Neuronal stem cell (in vitro differentiated cells): Measurements from ENCODE around the gene SORCS2.

Source experiments
- DNase-seq: peaks from one replicate; pipeline ENCODE4 v3.0.0-alpha.2; 2013; ENCODE audit warnings: low spot score
- H2AFZ ChIP-seq: one replicate; pipeline ENCODE4 v1.6.1; 2013; ENCODE audit warnings: mild to moderate bottlenecking, low read length, inconsistent platforms
- H2AK5ac ChIP-seq: 2 replicates; pipeline ENCODE4 v1.6.1; 2013; ENCODE audit warnings: low read depth, mild to moderate bottlenecking, inconsistent platforms, low read length, moderate library complexity, mixed read lengths
- H2BK120ac ChIP-seq: 2 replicates; pipeline ENCODE4 v1.6.1; 2013; ENCODE audit warnings: low read depth, mild to moderate bottlenecking, inconsistent platforms, low read length, moderate library complexity, mixed read lengths
- H2BK12ac ChIP-seq: one replicate; pipeline ENCODE4 v1.6.1; 2013; ENCODE audit warnings: low read length, inconsistent platforms
- H2BK15ac ChIP-seq: 2 replicates; pipeline ENCODE4 v1.6.1; 2013; ENCODE audit warnings: mild to moderate bottlenecking, low read length, inconsistent platforms, mixed read lengths
- H2BK5ac ChIP-seq: one replicate; pipeline ENCODE4 v1.6.1; 2013; ENCODE audit warnings: inconsistent platforms, mild to moderate bottlenecking, low read length, moderate library complexity
- H3K14ac ChIP-seq: one replicate; pipeline ENCODE4 v1.6.1; 2013; ENCODE audit warnings: low read length, inconsistent platforms
- H3K18ac ChIP-seq: 2 replicates; pipeline ENCODE4 v1.6.1; 2013; ENCODE audit warnings: low read length, inconsistent platforms
- H3K23ac ChIP-seq: 2 replicates; pipeline ENCODE4 v1.6.1; 2013; ENCODE audit warnings: low read depth, mild to moderate bottlenecking, mixed read lengths, low read length, inconsistent platforms; ENCODE audit not compliant: poor library complexity
- H3K27ac ChIP-seq: replicated peaks from 3 replicates; pipeline ENCODE4 v1.5.1; 2013; ENCODE audit warnings: low read length, inconsistent platforms
- H3K27me3 ChIP-seq, 3 experiments: 2 replicates each; pipeline ENCODE4 v1.6.1; 2013; ENCODE audit warnings: low read length in 3 of 3, mild to moderate bottlenecking in 2 of 3, inconsistent platforms in 1 of 3, low read depth in 1 of 3, mixed read lengths in 1 of 3, moderate library complexity in 1 of 3; ENCODE audit not compliant: control insufficient read depth in 3 of 3, insufficient read depth in 3 of 3
- H3K36me3 ChIP-seq, 2 donors: replicated peaks in 1 of 2; 2 replicates each; pipeline ENCODE4 v1.6.1; 2013; ENCODE audit warnings: low read length in 2 of 2; ENCODE audit not compliant: control insufficient read depth in 2 of 2, insufficient read depth in 2 of 2
- H3K4ac ChIP-seq: 2 replicates; pipeline ENCODE4 v1.6.1; 2013; ENCODE audit warnings: inconsistent platforms, mild to moderate bottlenecking, low read length, moderate library complexity
- H3K4me1 ChIP-seq, 2 donors: 1 replicate in 1 of 2; 2 replicates in 1 of 2; pipeline ENCODE4 v1.6.1; 2013; ENCODE audit warnings: low read length in 2 of 2, low read depth in 1 of 2; ENCODE audit not compliant: control insufficient read depth in 2 of 2, insufficient read depth in 1 of 2
- H3K4me2 ChIP-seq: one replicate; pipeline ENCODE4 v1.6.1; 2013; ENCODE audit warnings: mild to moderate bottlenecking, low read length, inconsistent platforms; ENCODE audit not compliant: insufficient read depth, poor library complexity, severe bottlenecking
- H3K4me3 ChIP-seq, 2 donors: 2 replicates each; pipeline ENCODE4 v1.5.1; 2013; ENCODE audit warnings: low read length in 2 of 2, mild to moderate bottlenecking in 2 of 2, inconsistent platforms in 1 of 2, moderate library complexity in 1 of 2
- H3K79me1 ChIP-seq: one replicate; pipeline ENCODE4 v1.6.1; 2013; ENCODE audit warnings: low read depth, mild to moderate bottlenecking, inconsistent platforms, low read length, moderate library complexity
- H3K9ac ChIP-seq: one replicate; pipeline ENCODE4 v1.6.1; 2013; ENCODE audit warnings: mild to moderate bottlenecking, low read depth, low read length, inconsistent platforms; ENCODE audit not compliant: poor library complexity
- H3K9me3 ChIP-seq, 2 donors: replicated peaks in 1 of 2; 2 replicates each; pipeline versions ENCODE3 to v1.6.1; 2013; ENCODE audit warnings: low read length in 2 of 2, mild to moderate bottlenecking in 2 of 2, inconsistent platforms in 1 of 2, low read depth in 1 of 2, mixed read lengths in 1 of 2, moderate library complexity in 1 of 2; ENCODE audit not compliant: control insufficient read depth in 2 of 2, insufficient read depth in 1 of 2
- H4K8ac ChIP-seq: one replicate; pipeline ENCODE4 v1.6.1; 2013; ENCODE audit warnings: low read depth, mild to moderate bottlenecking, inconsistent platforms, low read length, moderate library complexity
- H4K91ac ChIP-seq: one replicate; pipeline ENCODE4 v1.6.1; 2013; ENCODE audit warnings: low read length, low read depth, mild to moderate bottlenecking, inconsistent platforms; ENCODE audit not compliant: poor library complexity
- WGBS, 2 donors: extraction: QIAGEN DNeasy Blood & Tissue Kit; methylation state at CpG; one replicate each; pipeline ENCODE4 v1.1.7; 2013; ENCODE audit warnings: missing lambda C conversion rate in 2 of 2, mixed read lengths in 1 of 2; ENCODE audit not compliant: insufficient read length in 2 of 2, insufficient replicate concordance in 1 of 2; ENCODE audit errors: extremely low coverage in 2 of 2; 5-methylcytosine and 5-hydroxymethylcytosine counted together

SORCS2 gene

GRCh38 chr4:7146059-7146785 lies 46.1 kb upstream of the SORCS2 start:
- Histone ChIP-seq H2BK120ac (no peak overlapping the region), H3K23ac (no peak overlapping the region), H3K27me3 (peaks cover 0 to 25% (median 0%) of the 10 kb centered on the region in 3 experiments), H3K27ac (no peak overlapping the region), H2BK15ac (no peak overlapping the region), H3K4me1 (no peaks in the 10 kb centered on the region), H2BK12ac (no peak overlapping the region), H3K14ac (no peak overlapping the region), H4K91ac (no peak overlapping the region), H3K79me1 (no peaks in the 10 kb centered on the region), H3K4me2 (no peak overlapping the region), H3K9me3 (no peaks in the 10 kb centered on the region), H3K4me3 (no peak overlapping the region), H3K9ac (no peak overlapping the region), H2BK5ac (no peak overlapping the region), H2AK5ac (no peak overlapping the region), H3K36me3 (no peaks in the 10 kb centered on the region), H3K4ac (no peak overlapping the region), H3K18ac (no peak overlapping the region), H2AFZ (no peak overlapping the region), H4K8ac (no peak overlapping the region)
- WGBS, 2 donors, result no CpG with 5 or more reads among the region's 15 CpGs
- no peak for DNase-seq

- Histone ChIP-seq H2AFZ (no peak overlapping the region), H4K91ac (no peak overlapping the region), H3K27ac (no peak overlapping the region), H3K4me1 (no peaks in the 10 kb centered on the region), H2BK120ac (no peak overlapping the region), H3K18ac (peak overlapping the region; percentile 76), H3K9me3 (no peaks in the 10 kb centered on the region), H3K27me3 (peaks cover 0 to 26% (median 0%) of the 10 kb centered on the region in 3 experiments), H2BK5ac (no peak overlapping the region), H3K23ac (no peak overlapping the region), H3K9ac (no peak overlapping the region), H3K14ac (no peak overlapping the region), H3K4me2 (no peak overlapping the region), H2AK5ac (no peak overlapping the region), H3K4me3 (no peak overlapping the region), H4K8ac (no peak overlapping the region), H3K79me1 (no peaks in the 10 kb centered on the region), H2BK15ac (no peak overlapping the region), H3K4ac (no peak overlapping the region), H2BK12ac (no peak overlapping the region), H3K36me3 (no peaks in the 10 kb centered on the region)
- no peak for DNase-seq
- no CpG with 5 or more reads among the region's 11 CpGs for WGBS, 2 donors
Observed at GRCh38 chr4:7146786-7147115, 45.6 kb upstream of the SORCS2 start.

- WGBS, 2 donors, result no CpG with 5 or more reads among the region's 15 CpGs
- DNase-seq, result no peak
- H3K27me3 ChIP-seq, result peaks cover 0 to 26% (median 0%) of the 10 kb centered on the region in 3 experiments
Observed at GRCh38 chr4:7147261-7147660, 45.1 kb upstream of the SORCS2 start.

GRCh38 chr4:7147661-7148310 lies 44.6 kb upstream of the SORCS2 start:
- Histone ChIP-seq H3K4ac (no peak overlapping the region), H2BK120ac (peak overlapping the region; percentile 16), H3K23ac (peak overlapping the region; percentile 87), H3K4me3 (peak overlapping the region in 1 of 2 donors; percentile 45), H3K27me3 (peaks cover 0 to 29% (median 0%) of the 10 kb centered on the region in 3 experiments), H3K18ac (peak overlapping the region; percentile 78), H2AFZ (no peak overlapping the region), H2BK5ac (no peak overlapping the region), H3K9ac (no peak overlapping the region), H3K4me2 (no peak overlapping the region), H3K36me3 (no peaks in the 10 kb centered on the region), H3K9me3 (no peaks in the 10 kb centered on the region), H4K8ac (no peak overlapping the region), H3K27ac (no peak overlapping the region), H2AK5ac (peak overlapping the region; percentile 71), H3K79me1 (no peaks in the 10 kb centered on the region), H3K4me1 (no peaks in the 10 kb centered on the region), H3K14ac (no peak overlapping the region), H2BK12ac (no peak overlapping the region), H2BK15ac (peak overlapping the region; percentile 62), H4K91ac (no peak overlapping the region)
- no peak for DNase-seq
- no CpG with 5 or more reads among the region's 10 CpGs for WGBS, 2 donors

More at GRCh38 chr4:7147261-7147660, 45.1 kb upstream of the SORCS2 start:
- H3K18ac ChIP-seq, result peak overlapping the region; percentile 78
- no peak overlapping the region for H3K9ac ChIP-seq
- no peaks in the 10 kb centered on the region for H3K36me3 ChIP-seq
- no peaks in the 10 kb centered on the region for H3K9me3 ChIP-seq
- no peaks in the 10 kb centered on the region for H3K79me1 ChIP-seq
- peak overlapping the region; percentile 40 for H2AK5ac ChIP-seq
- H3K4me3 ChIP-seq, result peak overlapping the region in 1 of 2 donors; percentile 45
- H2BK12ac ChIP-seq, result no peak overlapping the region
- peak overlapping the region; percentile 62 for H2BK15ac ChIP-seq
- no peak overlapping the region for H4K8ac ChIP-seq
- no peak overlapping the region for H3K4ac ChIP-seq
- H3K27ac ChIP-seq, result no peak overlapping the region
- H3K23ac ChIP-seq, result peak overlapping the region; percentile 87
- H2AFZ ChIP-seq, result no peak overlapping the region
- no peak overlapping the region for H2BK5ac ChIP-seq
- H3K14ac ChIP-seq, result no peak overlapping the region
- H4K91ac ChIP-seq, result no peak overlapping the region
- no peak overlapping the region for H3K4me2 ChIP-seq
- H3K4me1 ChIP-seq, result no peaks in the 10 kb centered on the region
- H2BK120ac ChIP-seq, result peak overlapping the region; percentile 16
